Stimulated activated CD8-positive, alpha-beta memory T cell treated with anti-CD3 and anti-CD28 coated beads, Interleukin-7, amount 100 ng/mL, for 48 hours (primary cell): ENCODE measurements around the gene FADS3.

Experiments
- DNase-seq, 2 donors: peaks; one replicate each; pipeline ENCODE4 v3.0.0-alpha.2; 2020; ENCODE audit warnings: low read depth in 1 of 2; ENCODE audit errors: extremely low read depth in 1 of 2

FADS3 gene

DNA sequence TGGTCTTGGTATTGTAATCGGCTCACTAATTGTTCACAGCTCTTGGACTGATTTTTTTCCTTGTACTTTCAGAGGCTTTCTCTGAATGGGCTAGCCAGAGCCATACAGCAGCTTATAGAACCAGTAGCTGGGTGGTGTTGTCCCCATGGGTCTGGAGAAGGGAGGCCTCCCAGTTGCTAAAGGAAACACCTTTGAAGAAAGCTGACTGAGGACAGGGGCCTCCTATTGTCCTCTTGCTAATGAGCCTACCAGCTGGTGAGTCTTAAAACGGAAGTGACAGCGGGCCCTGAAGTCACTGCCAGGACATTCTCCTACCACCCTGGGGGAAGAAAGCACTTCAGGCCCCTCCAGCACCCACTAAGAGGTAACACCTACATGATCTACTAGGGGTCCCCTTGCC is 9.9 kb downstream of the FADS3 start:
- DNase-seq: no peak

DNA sequence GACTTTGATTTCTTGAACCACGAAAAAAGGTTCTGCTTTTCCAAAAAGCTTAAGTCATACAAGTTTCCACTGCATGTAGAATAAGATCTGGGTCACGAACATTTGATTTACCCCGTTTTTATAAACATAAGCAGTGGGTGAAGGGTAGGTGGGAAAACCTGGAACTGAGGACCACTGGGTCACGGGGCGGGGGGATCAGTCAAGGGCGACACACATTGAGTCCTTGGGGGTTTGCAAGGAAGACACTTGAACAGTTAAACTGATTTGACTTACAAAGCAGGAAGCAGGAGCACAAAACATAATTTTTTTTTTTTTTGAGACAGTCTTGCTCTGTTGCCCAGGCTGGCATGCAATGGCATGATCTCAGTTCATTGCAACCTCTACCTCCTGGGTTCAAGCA is 10.9 kb downstream of the FADS3 start:
- DNase-seq: no peak

DNA sequence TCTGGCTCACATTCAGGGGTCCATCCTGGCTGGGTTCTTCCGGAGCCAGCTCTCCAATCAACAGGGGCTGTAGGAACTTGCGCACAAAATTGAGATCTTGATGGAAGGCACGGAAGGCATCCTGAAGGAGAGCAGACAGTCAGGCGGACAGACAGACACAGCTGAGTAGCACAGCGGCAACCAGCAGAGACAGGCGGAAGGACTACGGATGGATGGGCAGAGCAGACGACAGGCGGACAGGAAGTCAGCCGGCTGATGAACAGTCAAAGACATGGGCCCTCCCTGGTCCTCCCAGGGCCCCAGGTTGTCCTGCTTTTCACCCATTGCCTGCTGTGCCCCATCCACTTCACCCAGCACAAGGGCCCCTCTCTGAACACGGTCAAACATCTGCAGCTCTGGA is 11.3 kb downstream of the FADS3 start:
- no peak for DNase-seq

DNA sequence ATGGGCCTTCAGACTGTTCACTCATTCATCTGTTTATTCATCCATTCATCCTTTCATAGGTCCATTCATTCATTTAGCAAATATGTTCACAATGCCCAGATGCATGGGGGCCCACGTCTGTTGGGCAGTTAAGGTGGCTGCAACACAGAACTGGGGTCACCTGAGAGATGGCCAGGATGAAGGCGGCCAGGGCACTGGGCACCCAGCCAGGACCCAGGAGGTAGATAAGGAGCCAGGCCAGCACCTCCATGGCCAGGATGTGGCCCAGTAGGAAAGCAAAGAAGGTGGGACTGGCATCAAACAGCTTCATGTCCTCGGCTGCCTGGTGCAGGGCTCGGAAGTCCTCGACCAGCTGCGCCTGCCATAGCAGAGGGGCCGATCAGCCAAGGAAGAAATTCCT is 12.2 kb downstream of the FADS3 start:
- no peak for DNase-seq

DNA sequence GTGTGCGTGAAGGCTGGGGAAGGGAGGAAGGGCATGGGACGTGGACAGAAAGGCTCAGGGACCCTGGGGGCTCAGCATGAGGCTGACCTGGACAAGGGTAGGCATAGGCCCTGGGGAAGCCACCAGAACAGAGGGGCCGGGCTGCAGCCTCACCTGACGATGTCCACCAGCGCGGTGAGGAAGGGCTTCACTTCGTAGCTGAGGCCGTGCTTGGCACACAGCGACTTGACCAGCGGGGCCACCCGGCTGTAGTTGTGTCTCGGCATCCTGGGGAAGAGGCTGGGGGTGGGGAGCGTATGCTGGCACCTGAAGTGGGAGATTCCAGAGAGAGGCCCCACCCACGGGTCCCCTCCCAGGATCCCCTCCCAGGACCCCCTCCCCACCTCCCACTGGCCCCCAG is 15.6 kb downstream of the FADS3 start:
- no peak for DNase-seq

DNA sequence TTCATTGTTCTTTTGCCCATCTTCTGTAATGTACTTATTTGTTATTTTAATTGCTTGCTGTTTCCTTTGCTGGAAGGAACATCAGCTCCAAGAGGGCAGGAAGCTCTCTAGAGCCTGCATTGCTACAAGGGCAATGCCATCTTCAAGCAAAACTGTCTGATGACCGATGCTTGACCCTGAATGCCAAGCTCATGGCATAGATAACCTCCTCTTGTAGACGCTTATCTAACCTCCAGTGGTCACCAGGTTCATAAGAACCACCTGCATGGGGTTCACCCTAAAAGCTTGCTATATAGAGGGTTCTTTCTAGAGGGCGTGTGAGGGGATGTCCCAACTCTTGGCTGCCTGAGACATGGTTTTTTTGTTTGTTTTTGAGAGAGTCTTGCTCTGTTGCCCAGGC is 16.5 kb downstream of the FADS3 start:
- DNase-seq: no peak

DNA sequence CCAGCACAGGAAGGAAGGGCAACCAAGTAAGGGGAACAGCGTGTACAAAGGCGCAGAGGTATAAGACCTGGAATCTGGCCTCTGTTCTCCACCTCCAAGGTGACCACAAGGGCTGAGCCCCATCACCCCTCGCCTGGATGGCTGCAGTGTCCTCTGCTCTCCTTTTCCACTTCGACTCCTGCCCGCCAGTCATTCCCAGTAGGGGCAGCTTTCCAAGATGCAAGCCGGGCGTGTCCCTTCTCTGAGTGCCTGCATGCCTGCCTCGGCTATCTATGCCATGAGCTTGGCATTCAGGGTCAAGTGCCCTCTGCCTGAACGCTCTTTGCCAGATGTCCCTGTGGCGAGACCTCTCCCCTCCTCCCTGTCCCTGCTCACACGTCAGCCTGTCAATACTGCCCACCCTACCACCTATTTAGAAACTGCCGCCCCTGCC is 17.0 kb downstream of the FADS3 start:
- DNase-seq: no peak

DNA sequence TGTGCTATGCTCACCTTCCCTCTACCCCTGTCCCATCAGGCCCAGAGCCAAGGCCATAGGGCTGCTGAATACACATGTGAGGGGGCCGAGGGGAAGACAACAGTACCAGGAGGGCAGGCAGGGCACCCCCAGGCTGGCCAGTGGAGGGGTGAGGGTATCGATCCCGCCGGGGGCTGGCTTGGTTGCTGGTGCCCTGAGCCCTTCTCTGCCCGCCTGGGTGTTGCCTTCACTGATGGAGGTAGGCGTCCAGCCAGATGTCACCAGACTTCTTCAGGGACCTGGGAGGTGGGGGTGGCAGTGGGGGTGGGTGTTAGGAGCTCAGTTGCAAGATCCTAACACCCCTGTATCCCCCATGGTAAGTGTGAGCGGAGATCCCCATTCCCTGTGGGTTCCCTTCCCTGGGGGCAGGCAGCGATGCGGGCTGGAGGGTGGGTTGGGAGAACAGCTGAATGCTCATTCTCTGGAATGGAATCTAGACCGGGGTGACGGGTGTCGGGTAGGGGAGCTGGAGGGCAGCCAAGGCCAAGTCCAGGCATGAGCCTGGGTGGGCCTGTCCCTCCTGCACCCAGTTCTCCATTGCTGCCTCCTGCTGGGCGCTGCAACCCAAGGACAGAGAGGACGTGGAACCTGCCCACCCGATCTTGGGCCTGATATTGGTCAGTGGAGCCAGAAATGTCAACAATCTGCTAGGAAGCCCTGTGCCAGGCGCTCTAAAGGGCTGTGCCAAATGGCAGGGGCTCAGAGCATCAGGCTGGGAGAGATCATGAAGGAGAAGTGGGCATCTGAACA is 17.6 kb downstream of the FADS3 start:
- no peak for DNase-seq

DNA sequence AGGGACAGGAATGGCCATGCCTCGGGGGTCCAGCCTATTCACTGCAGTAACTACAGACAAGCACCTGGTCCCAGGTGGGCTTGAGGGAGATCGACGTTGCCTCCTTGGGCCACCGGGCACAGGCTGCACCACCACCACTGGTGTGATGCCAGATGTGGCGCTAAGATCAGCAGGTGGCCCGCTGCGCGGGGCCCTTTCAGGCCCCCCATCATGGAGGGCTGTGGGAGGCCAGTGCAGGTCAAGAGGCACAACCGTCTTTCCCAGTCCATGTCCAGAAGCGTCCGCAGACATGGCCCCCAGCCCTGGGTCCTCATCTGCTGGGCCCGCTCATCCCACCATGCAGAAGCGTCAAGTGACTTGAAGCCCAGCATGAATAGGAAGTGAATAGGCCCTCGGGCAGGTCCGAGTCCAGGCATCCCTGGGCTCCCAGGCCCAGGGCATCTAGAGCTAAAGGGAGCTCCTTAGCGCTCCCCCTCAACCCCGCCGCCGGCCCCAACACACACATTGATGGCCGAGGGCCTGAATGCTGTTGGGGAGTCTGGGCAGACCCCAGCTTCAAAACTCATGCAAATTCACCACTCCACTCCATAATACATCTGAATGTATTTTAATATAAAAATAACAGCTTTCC is 18.3 kb downstream of the FADS3 start:
- DNase-seq: no peak

DNA sequence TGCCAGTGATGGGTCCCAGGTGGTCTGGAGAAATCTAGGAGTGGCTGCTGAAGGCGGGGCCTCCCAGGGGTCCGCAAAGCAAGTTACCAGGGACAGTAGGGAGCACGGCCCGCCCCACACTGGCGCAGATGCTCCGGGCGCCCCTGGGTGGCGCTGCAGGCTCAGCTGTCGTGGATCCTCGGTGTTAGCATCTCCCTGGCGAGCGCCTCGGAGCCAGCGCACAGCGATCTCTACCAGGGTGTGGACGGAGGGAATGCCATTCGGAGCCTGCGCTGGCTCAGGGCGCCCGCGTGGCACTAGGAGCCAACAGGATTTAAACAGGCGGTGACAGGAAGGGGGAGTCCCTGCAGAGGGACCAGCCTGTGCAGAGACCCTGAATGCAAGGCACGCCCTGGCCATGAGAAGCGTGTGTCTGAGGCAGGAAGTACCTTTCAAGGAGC is 20.2 kb downstream of the FADS3 start:
- peak; percentile 27 to 41 for DNase-seq

DNA sequence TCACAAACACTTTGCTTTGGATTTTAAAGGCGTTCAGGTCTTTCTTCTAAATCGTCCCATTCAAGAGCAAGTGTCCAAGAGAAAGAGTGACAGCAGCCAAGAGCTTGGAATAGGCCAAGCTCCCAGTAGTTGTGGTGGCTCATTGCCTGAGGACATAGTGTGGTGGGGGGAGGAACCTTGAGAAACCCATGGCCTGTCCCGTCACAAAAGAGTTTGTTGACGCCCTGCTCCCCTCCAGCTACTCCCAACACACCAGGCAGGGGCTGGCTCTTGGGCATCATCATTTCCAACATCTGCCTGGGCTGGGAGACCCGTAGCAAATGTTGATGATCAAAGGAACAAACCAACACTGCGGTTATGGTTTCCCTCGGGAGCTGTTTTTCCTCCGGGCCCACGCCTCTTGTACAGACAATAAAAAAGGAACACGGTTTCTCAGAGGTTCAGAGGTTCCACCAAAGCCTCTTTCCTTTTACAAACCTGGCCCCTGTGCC is 20.8 kb downstream of the FADS3 start:
- DNase-seq: no peak

DNA sequence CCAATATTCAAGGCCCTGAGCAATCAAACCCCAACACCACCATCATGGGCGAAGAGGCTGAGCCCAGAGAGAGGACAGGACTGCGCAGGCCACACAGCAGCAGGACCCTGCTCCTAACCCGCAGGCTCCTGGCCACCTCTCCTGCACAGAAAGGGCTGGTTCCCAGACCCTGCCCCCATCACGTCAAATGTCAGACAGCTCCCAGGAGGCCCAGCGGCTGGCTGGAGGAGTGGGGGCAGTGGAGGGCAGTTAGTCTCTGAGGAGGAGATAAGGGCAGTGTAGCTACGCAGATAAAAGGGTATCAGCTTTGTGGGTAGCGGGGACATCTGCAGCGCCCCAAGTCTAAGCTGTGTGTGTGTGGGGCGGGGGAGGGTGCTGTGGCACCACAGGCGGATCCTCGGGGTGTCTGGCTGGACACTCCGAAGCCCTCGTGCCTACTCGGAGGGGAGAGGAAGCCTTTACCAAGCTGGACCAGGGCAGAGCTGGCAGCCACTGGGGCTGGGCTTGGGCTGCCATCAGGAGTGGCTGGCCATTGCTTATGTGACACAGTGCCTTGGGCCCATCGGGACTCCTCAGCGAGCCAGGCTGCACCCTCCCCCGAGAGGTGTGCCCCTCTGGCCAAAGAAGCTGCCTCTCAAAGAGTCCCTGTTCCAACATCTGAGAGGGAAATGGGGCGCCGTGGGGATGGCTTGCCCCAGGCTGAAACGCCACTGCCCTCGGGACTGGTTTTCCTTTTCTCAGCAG is 21.5 kb downstream of the FADS3 start:
- DNase-seq: no peak

DNA sequence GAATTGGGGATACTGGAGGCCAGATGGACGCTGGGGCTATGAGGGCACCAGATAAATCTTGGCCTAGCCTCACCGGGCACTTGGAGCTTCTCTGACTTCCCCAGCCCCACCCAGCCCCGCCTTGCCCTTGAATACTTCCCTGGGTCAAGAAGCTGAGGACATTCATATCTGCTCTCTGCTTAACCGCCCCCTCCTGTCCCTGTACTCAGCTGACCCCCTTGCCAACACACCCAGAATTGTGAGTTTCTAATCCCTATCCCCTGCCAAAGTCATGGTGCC is 22.0 kb downstream of the FADS3 start:
- no peak for DNase-seq

DNA sequence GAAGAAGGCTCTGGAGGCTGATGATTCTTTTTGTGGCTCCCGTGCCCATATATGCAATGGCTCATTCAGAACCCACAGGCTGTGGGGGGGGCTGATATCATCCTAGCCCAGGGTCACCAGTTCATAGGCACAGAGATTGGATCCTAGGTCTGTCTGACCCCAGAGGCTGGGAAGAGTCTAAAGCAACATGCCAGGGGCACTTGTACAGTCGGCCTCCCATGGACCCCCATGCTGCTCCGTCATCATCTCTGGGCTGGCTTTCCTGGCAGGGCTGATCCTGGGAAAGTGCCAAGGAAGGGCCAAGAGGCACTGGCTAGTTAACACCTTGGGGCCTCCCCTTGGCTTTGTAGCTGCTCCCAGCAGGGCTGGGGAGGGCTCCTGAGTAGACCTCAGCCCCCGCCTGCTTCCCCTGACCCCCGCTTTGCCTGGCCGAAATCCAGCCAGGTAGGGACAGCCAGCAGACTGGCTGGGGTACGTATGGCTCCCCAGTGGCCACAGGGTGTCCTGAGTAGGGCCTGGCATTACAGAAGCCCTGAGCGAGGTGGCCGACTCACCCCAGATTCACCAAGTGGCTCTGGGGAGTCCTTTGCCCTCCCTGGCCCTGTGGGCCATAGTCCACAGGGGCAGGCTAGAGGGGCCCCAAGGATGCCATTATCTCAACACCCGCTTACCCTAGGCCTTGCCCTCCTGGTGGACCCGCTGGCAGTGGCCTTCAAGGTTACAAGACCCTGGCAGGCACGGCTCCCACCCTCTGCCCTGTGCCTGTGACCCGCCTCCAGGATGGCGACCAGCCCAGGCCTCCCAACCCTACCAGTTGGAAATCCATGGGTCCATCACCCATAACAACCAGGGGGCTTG is 22.5 kb downstream of the FADS3 start:
- DNase-seq: no peak

DNA sequence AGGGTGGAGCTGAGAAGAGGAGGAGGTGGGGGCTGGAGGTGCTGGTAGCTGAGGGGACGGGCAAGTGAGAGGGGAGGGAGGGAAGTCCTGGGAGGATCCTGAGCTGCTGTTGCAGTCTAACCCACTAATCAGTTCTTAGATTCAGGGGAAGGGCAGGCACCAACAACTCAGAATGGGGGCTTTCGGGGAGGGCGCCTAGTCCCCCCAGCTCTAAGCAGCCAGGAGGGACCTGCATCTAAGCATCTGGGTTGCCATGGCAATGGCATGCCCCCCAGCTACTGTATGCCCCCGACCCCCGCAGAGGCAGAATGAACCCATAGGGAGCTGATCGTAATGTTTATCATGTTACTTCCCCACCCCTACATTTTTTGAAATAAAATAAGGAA is 24.4 kb downstream of the FADS3 start:
- DNase-seq: no peak

DNA sequence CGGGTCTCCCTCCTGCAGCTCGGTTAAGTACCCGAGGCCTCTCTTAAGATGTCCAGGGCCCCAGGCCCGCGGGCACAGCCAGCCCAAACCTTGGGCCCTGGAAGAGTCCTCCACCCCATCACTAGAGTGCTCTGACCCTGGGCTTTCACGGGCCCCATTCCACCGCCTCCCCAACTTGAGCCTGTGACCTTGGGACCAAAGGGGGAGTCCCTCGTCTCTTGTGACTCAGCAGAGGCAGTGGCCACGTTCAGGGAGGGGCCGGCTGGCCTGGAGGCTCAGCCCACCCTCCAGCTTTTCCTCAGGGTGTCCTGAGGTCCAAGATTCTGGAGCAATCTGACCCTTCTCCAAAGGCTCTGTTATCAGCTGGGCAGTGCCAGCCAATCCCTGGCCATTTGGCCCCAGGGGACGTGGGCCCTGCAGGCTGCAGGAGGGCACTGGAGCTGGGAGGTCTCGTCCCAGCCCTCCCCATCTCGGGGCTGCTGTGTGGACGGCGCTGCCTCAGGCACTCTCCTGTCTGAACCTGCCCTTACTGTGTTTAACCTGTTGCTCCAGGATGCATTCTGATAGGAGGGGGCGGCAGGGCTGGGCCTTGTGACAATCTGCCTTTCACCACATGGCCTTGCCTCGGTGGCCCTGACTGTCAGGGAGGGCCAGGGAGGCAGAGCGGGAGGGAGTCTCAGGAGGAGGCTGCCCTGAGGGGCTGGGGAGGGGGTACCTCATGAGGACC is 25.0 kb downstream of the FADS3 start:
- DNase-seq: no peak

DNA sequence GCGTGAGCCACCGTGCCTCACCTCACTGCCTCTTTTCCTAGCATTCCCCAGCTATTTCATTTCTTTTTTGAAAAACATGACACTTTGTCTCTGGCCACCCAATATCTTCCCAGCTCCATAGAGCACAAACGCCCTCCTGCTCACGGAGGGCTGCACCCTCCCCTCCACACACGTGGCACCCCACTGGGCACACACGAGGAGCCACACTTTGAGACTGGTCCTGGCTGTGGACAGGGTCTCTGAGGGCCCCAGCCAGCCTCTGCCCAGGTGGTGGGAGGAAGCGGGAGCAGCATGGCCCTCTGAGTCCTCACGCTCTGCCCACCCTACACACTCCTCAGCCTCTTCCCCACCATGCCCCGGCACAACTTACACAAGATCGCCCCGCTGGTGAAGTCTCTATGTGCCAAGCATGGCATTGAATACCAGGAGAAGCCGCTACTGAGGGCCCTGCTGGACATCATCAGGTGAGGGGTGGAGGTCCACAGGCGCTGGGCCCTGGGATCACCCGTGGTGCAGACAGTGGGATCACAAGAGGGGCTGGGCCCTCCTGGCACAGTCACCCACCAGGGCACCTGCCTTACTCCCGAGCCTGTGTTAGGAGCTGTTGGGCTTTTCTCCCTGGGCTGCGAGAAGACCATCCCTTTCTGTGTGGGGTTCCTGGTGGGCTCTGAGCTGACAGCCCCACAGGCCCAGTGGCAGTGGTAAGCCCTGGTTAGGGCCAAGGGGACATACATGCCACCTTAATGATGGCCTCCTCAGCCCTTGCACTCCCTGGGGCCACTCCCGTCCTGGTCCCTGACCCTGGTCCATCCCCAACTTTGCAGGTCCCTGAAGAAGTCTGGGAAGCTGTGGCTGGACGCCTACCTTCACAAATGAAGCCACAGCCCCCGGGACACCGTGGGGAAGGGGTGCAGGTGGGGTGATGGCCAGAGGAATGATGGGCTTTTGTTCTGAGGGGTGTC is 26.2 kb downstream of the FADS3 start:
- no peak for DNase-seq

DNA sequence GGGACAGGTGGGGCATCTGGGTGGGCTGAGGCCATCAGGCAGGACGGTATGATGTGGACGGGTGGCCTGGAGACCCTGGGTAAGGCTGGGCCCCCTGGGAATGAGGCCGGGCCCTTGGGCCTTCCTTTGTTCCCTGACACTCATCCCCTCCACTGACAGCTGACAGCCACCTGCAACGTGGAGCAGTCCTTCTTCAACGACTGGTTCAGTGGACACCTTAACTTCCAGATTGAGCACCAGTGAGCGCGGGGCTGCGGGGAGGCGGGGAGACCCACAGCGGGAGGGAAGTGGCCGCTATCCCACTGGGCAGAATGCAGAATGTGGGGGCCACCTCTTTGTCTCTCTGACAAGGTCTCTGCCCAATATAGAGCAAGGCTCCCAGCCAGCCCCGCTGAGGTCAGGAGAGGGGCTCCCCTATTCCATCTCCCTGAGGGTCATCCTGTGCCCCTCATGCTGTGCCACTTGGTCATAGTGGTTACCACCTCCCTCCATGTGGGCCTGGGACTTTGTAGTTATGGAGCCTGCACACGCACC is 27.7 kb downstream of the FADS3 start:
- no peak for DNase-seq
